Uterus (tissue), 2 donors: ENCODE data around the gene INPPL1.

ENCODE experiments used
- POLR2A ChIP-seq, 2 donors: fragments of 450-650 bp; IDR thresholded peaks; one replicate each; pipeline ENCODE4 v1.6.1; 2016; ENCODE audit warnings: antibody characterized with exemption in 2 of 2, mild to moderate bottlenecking in 1 of 2, moderate library complexity in 1 of 2
- TF ChIP-seq, protein P1 (sequence below), 4 experiments: fragments of 200-600 bp in 2 of 4; fragments of 450-650 bp in 2 of 4; sonication (generic) in 2 of 4; IDR thresholded peaks; one replicate each; pipeline ENCODE4 v1.5.1; 2016 to 2019; ENCODE audit warnings: antibody characterized with exemption in 4 of 4, mild to moderate bottlenecking in 2 of 4, moderate library complexity in 1 of 4

DNA sequence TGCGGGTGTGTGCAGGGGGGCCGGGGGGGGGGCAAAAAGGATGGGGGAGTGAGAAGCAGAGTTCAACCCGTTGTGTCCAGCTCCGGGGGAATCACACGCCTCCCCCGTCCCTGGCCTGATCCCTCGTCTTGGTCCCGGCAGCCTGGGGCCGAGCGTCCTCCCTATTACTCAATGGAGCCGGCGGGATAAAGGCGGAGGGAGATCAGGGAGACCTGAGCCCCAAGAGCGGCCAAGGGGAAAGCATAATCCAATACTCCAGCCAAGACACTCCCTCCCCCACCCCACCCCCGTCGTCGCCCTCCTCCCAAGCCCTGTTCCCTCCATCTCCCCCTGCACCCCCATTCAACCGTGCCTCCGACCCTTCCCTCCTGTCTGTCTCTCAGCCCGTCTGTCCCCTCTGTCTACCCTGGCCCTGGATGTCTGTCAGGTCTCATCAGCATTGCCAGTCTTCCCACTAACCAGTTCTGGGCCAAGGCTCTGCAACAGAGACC, 16.8 kb downstream of the INPPL1 start:
- TF ChIP-seq, protein P1, sequence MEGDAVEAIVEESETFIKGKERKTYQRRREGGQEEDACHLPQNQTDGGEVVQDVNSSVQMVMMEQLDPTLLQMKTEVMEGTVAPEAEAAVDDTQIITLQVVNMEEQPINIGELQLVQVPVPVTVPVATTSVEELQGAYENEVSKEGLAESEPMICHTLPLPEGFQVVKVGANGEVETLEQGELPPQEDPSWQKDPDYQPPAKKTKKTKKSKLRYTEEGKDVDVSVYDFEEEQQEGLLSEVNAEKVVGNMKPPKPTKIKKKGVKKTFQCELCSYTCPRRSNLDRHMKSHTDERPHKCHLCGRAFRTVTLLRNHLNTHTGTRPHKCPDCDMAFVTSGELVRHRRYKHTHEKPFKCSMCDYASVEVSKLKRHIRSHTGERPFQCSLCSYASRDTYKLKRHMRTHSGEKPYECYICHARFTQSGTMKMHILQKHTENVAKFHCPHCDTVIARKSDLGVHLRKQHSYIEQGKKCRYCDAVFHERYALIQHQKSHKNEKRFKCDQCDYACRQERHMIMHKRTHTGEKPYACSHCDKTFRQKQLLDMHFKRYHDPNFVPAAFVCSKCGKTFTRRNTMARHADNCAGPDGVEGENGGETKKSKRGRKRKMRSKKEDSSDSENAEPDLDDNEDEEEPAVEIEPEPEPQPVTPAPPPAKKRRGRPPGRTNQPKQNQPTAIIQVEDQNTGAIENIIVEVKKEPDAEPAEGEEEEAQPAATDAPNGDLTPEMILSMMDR (IDR thresholded peaks at IDR 0.05), result no peak
- no peak for TF ChIP-seq POLR2A (IDR thresholded peaks at IDR 0.05)
